Sciatic nerve (tissue), 2 donors: ENCODE measurements around the gene ADAMTS9. TPM values are rescaled to one million over a fixed set of nuclear protein-coding genes. Genes with fewer than 3 reads are reported as not detected.

ENCODE experiments used
- ATAC-seq: fragments of 200-7000 bp; cut with Tn5 transposase; one replicate; pipeline ENCODE4 v1.9.1; 2020; ENCODE audit warnings: mild to moderate bottlenecking, moderate library complexity
- DNase-seq: peaks from one replicate; pipeline ENCODE4 v3.0.0-alpha.2; 2020; ENCODE audit warnings: low spot score
- intact Hi-C: fragments of 100-400 bp; cut with DNase I; formaldehyde crosslinking; loops from one replicate; pipeline ENCODE4 v1.14.2; 2022
- total RNA-seq: library from RNA; stranded (reverse); fragmentation: NEBNext Ultra II Directional; extraction: Animal tissue kit (Norgen Biotek cat#: 25700); gene quantifications from one replicate; pipeline ENCODE4 v1.2.1, GENCODE V29; 2021
- donor health status: DM: no; HTN: no; CAD: no.
- donor health status: DM: no; HTN: no; CAD: no.

The ADAMTS9 gene
- total RNA-seq, 1 donor from 2014 or later: 185 TPM

DNA sequence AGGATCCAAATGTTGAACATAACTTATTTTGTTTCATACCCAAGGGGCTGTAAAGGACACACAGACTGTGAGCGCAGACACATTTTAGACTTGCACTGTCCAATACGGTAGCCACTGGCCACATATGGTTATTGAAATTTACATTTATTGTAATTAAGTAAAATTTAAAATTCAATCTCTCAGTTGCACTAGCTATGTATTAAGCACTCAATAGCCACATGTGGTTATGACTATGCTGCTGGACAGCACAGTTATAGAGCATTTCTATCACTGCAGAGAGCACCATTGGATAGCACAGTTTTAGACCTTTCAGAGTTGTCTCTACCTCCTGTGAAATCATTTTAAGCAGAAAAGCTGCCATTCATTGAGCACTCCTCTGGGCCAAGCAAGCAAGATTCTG is 204.3 kb downstream of the ADAMTS9 start:
- DNase-seq: no peak
- peak; percentile 14 for ATAC-seq
- intact Hi-C loops: no loop called here

- no peak for DNase-seq
- no peak for ATAC-seq
- intact Hi-C loops: no loop called here
Measured at GRCh38 chr3:64475037-64475436, 212.8 kb downstream of the ADAMTS9 start.

- ATAC-seq: no peak
- no peak for DNase-seq
- intact Hi-C loops: no loop called here
Measured at GRCh38 chr3:64473466-64473865, 214.3 kb downstream of the ADAMTS9 start.

DNA sequence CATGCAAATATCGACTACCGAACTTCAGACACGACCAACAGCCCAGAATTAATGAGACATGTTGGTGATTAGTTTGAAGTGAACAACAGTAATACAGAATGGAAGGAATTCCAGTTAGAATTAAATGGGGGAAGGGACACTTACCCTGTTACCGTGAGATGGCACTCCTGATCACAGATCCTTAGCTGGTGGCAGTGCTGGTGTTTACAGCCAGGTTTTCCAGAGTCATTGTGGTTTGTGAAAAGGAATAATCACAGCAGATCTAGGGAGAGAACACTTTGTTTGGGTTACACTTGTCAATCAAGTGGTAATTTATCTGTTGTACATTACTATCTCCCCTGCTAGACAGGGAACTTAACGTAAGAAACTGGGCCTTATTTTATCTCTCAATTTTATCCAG is 217.4 kb downstream of the ADAMTS9 start:
- ATAC-seq: no peak
- intact Hi-C loops: no loop called here
- no peak for DNase-seq

- intact Hi-C loops: no loop called here
- DNase-seq (no peak), ATAC-seq (no peak)
Measured at GRCh38 chr3:64467255-64467944, 220.4 kb downstream of the ADAMTS9 start.
